Naive B cell (primary cell): Measurements from ENCODE around the gene ZNF521. TPM values are rescaled to one million over a fixed set of nuclear protein-coding genes. Genes with fewer than 3 reads are reported as not detected.
"Not testable (repeated sequence)": the region's sequence is repeated elsewhere in the genome, so short reads cannot be mapped to it uniquely, and the experiment has no call there.

Experiments used
- ATAC-seq, 2 donors: fragments of 150-1000 bp; cut with Tn5 transposase; 2 replicates each; pipeline ENCODE4 v1.10.0; 2021; ENCODE audit warnings: low read depth in 2 of 2, mild to moderate bottlenecking in 2 of 2, moderate library complexity in 2 of 2
- DNase-seq: peaks from one replicate; pipeline ENCODE4 v3.0.0; 2022
- H3K27ac Mint-ChIP-seq, 6 donors: one replicate each; pipeline ENCODE4 v1.8.0; 2020 to 2022; ENCODE audit warnings: mild to moderate bottlenecking in 6 of 6, mixed read lengths in 6 of 6, moderate library complexity in 5 of 6, inconsistent platforms in 2 of 6
- H3K27me3 Mint-ChIP-seq, 3 donors: one replicate each; pipeline ENCODE4 v1.8.0; 2021 to 2022; ENCODE audit warnings: mixed read lengths in 3 of 3, mild to moderate bottlenecking in 1 of 3
- H3K36me3 Mint-ChIP-seq, 2 donors: one replicate each; pipeline ENCODE4 v1.8.0; 2020 to 2022; ENCODE audit warnings: mixed read lengths in 2 of 2, inconsistent platforms in 1 of 2, mild to moderate bottlenecking in 1 of 2
- H3K4me1 Mint-ChIP-seq, 3 donors: one replicate each; pipeline ENCODE4 v1.8.0; 2020 to 2022; ENCODE audit warnings: mixed read lengths in 3 of 3, inconsistent platforms in 1 of 3, mild to moderate bottlenecking in 1 of 3, moderate library complexity in 1 of 3
- H3K4me3 Mint-ChIP-seq, 8 donors: one replicate each; pipeline ENCODE4 v1.8.0; 2020 to 2022; ENCODE audit warnings: mild to moderate bottlenecking in 8 of 8, mixed read lengths in 8 of 8, moderate library complexity in 8 of 8, inconsistent platforms in 2 of 8
- H3K9me3 Mint-ChIP-seq, 7 donors: one replicate each; pipeline ENCODE4 v1.8.0; 2020 to 2022; ENCODE audit warnings: mixed read lengths in 7 of 7, mild to moderate bottlenecking in 5 of 7, inconsistent platforms in 2 of 7, moderate library complexity in 1 of 7
- polyA plus RNA-seq, 6 donors: library from polyadenylated mRNA; unstranded; fragments of 300-500 nt; fragmentation: Illumina TruSeq; gene quantifications; one replicate each; pipeline ENCODE4 v1.2.3, GENCODE V29; 2021; ENCODE audit warnings: low read depth in 6 of 6

The ZNF521 gene
- polyA plus RNA-seq, 6 donors from 2014 or later: 0.07 to 0.24 (median 0.11) TPM; not detected in 3

DNA sequence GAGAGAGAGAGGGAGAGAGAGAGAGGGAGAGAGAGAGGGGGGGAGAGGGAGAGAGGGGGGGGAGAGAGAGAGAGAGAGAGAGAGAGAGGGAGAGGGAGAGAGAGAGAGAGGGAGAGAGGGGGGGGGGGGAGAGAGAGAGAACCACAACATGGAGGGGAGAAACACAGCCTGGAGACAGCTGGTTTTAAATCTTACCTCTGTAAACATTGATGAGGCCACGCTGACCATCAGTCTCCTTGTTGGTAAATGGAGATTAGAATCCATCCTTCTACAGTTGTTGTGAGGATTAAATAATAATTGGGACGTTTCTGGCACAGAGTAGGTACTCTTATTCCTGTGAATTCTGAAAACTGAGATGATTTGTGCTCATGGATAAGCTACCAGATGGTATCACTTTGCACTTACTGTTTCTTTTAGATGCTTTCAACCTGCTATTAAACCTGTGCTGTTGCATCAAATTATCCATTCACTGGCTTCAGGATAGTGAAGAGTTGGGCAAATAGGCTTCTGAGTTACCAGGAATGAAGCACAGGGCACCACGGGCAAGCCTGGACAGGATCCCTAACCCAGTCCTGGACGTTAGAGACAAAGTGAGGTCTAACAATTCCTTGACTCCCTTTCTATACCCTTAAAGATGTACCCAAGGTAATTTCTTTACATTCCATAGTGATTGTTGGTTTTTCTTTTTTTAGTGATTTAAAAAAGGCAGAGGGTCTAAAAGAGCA is 318.1 kb downstream of the ZNF521 start:
- H3K9me3 Mint-ChIP-seq: peaks cover 0 to 11% (median 2%) of the 10 kb centered on the region in 7 donors
- H3K4me3 Mint-ChIP-seq: no peak overlapping the region
- no peak for DNase-seq
- peaks cover 0 to 8% (median 6%) of the 10 kb centered on the region in 3 donors for H3K4me1 Mint-ChIP-seq
- H3K27ac Mint-ChIP-seq: no peak overlapping the region
- no peak for ATAC-seq
- peaks cover 0 to 8% of the 10 kb centered on the region in 2 donors for H3K36me3 Mint-ChIP-seq
- peaks cover 0 to 34% (median 22%) of the 10 kb centered on the region in 3 donors for H3K27me3 Mint-ChIP-seq

GRCh38 chr18:25033175-25033574 is 318.8 kb downstream of the ZNF521 start:
- Mint-ChIP-seq H3K27me3 (peaks cover 0 to 35% (median 23%) of the 10 kb centered on the region in 3 donors), H3K9me3 (peaks cover 0 to 11% (median 2%) of the 10 kb centered on the region in 7 donors), H3K27ac (peak overlapping the region in 2 of 6 donors; percentile 38 to 61)
- not testable (repeated sequence) for ATAC-seq, H3K4me1 Mint-ChIP-seq, H3K36me3 Mint-ChIP-seq, H3K4me3 Mint-ChIP-seq, DNase-seq

- peaks cover 0 to 8% of the 10 kb centered on the region in 2 donors for H3K36me3 Mint-ChIP-seq
- peaks cover 0 to 29% (median 27%) of the 10 kb centered on the region in 3 donors for H3K27me3 Mint-ChIP-seq
- H3K27ac Mint-ChIP-seq: no peak overlapping the region
- H3K4me3 Mint-ChIP-seq: no peak overlapping the region
- peaks cover 0 to 8% (median 6%) of the 10 kb centered on the region in 3 donors for H3K4me1 Mint-ChIP-seq
- DNase-seq (no peak), ATAC-seq (no peak)
- H3K9me3 Mint-ChIP-seq: peaks cover 0 to 11% (median 2%) of the 10 kb centered on the region in 7 donors
Measured at GRCh38 chr18:25029802-25030201, 322.2 kb downstream of the ZNF521 start.

- Mint-ChIP-seq H3K4me1 (no peaks in the 10 kb centered on the region), H3K36me3 (peaks cover 0 to 18% of the 10 kb centered on the region in 2 donors), H3K27me3 (peaks cover 8 to 28% (median 14%) of the 10 kb centered on the region in 3 donors), H3K4me3 (no peak overlapping the region), H3K27ac (no peak overlapping the region), H3K9me3 (peaks cover 3 to 13% (median 8%) of the 10 kb centered on the region in 7 donors)
- ATAC-seq (no peak), DNase-seq (no peak)
Measured at GRCh38 chr18:25019931-25020330, 332.0 kb downstream of the ZNF521 start.

DNA sequence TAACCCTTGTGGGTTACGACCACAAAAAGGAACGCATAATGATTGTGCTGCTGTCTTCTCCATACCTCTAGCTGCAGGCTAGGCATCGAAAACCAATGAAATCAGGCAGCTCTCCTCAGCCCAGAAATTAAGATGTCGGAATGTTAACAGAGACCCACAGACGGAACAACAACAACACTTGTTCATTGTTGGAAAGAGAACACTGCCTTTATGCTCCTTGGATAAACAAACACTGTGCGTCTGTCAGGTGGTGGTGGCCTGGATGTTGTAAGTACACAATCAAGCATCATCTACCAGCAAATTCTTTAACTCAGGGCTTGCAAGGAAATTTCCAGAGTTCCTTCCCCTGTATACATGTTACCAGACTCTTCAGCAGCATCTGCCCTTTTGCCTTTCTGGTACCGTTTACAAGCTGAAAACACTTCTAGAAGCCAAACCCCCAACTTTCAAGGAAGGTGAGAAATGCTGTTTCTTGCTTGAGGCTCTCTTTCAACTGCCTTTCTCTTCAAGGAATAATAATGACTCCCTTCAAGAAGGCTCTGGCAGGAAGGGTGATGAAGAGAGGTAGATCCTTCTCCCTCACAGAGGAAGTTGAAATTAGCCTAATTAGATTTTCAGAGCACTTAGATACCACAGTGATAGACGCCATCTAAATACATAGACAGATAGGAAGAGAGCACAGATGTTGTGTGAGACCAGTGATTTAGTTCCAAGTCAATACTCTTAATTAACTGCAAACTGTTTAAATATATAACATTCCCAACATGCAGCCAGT is 332.7 kb downstream of the ZNF521 start:
- no peak for ATAC-seq

DNA sequence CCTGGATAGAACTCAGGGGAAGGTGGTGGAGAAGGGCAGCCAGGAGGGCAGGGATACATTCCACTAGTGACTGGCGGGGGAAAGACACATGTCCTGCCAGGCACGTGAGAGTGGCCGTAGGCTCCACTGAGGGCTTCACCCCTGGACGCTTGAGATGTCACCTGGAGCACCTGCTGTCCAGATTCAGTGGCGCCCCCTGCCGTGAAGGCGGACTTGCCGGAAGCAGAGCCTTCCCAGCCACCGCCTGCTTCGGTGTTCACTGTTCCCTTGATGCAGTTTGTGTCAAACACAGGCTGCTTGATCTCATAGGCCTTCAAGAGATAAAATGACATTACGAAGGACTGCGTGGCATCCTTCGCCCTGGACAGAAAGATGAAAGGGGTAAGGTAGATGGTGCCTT is 335.3 kb downstream of the ZNF521 start:
- no peak overlapping the region for H3K27ac Mint-ChIP-seq
- H3K27me3 Mint-ChIP-seq: peaks cover 12 to 28% (median 20%) of the 10 kb centered on the region in 3 donors

More for the DNA sequence above, 332.7 kb downstream of the ZNF521 start:
- Mint-ChIP-seq H3K4me1 (no peaks in the 10 kb centered on the region), H3K4me3 (no peak overlapping the region), H3K27ac (no peak overlapping the region), H3K36me3 (peaks cover 0 to 18% of the 10 kb centered on the region in 2 donors), H3K27me3 (peaks cover 8 to 28% (median 15%) of the 10 kb centered on the region in 3 donors), H3K9me3 (peaks cover 3 to 13% (median 8%) of the 10 kb centered on the region in 7 donors)
- no peak for DNase-seq

DNA sequence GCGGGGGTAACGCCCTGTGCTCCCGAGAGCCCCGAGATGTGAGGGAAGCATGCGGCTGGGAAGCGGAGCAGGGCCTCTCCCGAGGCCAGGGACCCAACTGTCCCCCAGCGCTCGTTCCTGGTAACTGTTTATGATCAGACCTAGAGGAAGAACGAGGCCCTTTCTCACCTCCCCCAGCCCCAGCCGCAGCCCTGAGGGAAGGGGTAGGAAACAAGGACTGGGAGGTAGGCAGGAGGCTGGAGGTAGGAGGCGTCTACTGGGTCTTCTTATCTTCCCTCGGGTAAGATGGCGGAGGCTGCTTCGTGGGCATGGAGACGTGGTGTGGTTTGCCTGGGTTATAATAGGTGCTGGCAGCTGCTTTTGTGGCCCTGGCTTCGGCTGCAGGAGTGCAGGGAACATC is 335.8 kb downstream of the ZNF521 start:
- Mint-ChIP-seq H3K27ac (peak overlapping the region in 1 of 6 donors; percentile 46), H3K9me3 (peaks cover 3 to 8% (median 4%) of the 10 kb centered on the region in 7 donors), H3K4me1 (no peaks in the 10 kb centered on the region), H3K27me3 (peaks cover 12 to 28% (median 20%) of the 10 kb centered on the region in 3 donors), H3K4me3 (no peak overlapping the region), H3K36me3 (peaks cover 0 to 18% of the 10 kb centered on the region in 2 donors)
- DNase-seq (no peak), ATAC-seq (no peak)

More for the DNA sequence above, 335.3 kb downstream of the ZNF521 start:
- H3K9me3 Mint-ChIP-seq: peaks cover 3 to 11% (median 8%) of the 10 kb centered on the region in 7 donors
- peaks cover 0 to 18% of the 10 kb centered on the region in 2 donors for H3K36me3 Mint-ChIP-seq
- no peaks in the 10 kb centered on the region for H3K4me1 Mint-ChIP-seq
- DNase-seq (no peak), ATAC-seq (no peak)
- H3K4me3 Mint-ChIP-seq: no peak overlapping the region
